Measurements from ENCODE around the gene MACROD1. TPM values are rescaled to one million over a fixed set of nuclear protein-coding genes. Genes with fewer than 3 reads are reported as not detected.

Gene MACROD1
- total RNA-seq, 2 donors from 2014 or later = 24.7 to 65.4 TPM

DNA sequence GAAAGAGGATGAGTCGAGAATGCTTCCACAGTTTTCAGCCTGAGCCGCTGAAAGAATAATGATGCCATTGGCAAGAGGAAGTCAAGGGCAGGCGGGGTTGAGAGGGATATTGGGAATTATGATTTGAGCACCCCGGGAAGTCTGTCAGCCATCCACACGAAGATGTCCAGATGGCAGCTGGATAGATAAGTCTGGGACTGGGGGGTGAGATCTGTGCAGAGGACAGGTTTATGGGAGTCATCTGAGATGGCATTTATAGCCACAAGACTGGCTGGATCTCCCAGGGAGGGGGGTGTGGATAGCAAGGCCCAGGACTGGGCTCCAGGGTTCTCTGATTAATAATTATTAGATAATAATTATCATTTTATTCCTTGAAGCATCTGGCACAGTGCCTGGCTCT lies 15.0 kb upstream of the MACROD1 start:
- Histone ChIP-seq H3K9me3 (no peaks in the 10 kb centered on the region), H3K4me1 (peaks cover 51% of the 10 kb centered on the region), H3K27ac (peak overlapping the region; percentile 72 to 96 (median 92)), H3K4me3 (no peak overlapping the region), H3K36me3 (replicated peaks in 1 of 2; ENCODE audit: insufficient read depth in 1 of 2, low read depth in 2 of 2) (no peaks in the 10 kb centered on the region), H3K27me3 (no peaks in the 10 kb centered on the region)
- DNase-seq (no peak), ATAC-seq (no peak)
- 61% methylated on average over 5 of the region's 5 CpGs for WGBS, 2 donors
- intact Hi-C loops (cut with DNase I) = no loop called here
- TF ChIP-seq, protein P1, sequence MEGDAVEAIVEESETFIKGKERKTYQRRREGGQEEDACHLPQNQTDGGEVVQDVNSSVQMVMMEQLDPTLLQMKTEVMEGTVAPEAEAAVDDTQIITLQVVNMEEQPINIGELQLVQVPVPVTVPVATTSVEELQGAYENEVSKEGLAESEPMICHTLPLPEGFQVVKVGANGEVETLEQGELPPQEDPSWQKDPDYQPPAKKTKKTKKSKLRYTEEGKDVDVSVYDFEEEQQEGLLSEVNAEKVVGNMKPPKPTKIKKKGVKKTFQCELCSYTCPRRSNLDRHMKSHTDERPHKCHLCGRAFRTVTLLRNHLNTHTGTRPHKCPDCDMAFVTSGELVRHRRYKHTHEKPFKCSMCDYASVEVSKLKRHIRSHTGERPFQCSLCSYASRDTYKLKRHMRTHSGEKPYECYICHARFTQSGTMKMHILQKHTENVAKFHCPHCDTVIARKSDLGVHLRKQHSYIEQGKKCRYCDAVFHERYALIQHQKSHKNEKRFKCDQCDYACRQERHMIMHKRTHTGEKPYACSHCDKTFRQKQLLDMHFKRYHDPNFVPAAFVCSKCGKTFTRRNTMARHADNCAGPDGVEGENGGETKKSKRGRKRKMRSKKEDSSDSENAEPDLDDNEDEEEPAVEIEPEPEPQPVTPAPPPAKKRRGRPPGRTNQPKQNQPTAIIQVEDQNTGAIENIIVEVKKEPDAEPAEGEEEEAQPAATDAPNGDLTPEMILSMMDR (IDR thresholded peaks at IDR 0.05) = no peak
- TF ChIP-seq POLR2A (IDR thresholded peaks at IDR 0.05) = no peak

GRCh38 chr11:64178951-64179639 lies 13.2 kb upstream of the MACROD1 start:
- no peak for TF ChIP-seq POLR2A (IDR thresholded peaks at IDR 0.05)
- TF ChIP-seq, protein P1 (IDR thresholded peaks at IDR 0.05) = no peak
- Histone ChIP-seq H3K27me3 (no peaks in the 10 kb centered on the region), H3K36me3 (replicated peaks in 1 of 2; ENCODE audit: insufficient read depth in 1 of 2, low read depth in 2 of 2) (no peaks in the 10 kb centered on the region), H3K9me3 (no peaks in the 10 kb centered on the region), H3K27ac (no peak overlapping the region), H3K4me1 (peaks cover 38% of the 10 kb centered on the region), H3K4me3 (no peak overlapping the region)
- intact Hi-C loops (cut with DNase I) = no loop called here
- no peak for ATAC-seq
- WGBS, 2 donors = 91 to 93% methylated on average over 10 to 12 of the region's 12 CpGs
- no peak for DNase-seq

DNA sequence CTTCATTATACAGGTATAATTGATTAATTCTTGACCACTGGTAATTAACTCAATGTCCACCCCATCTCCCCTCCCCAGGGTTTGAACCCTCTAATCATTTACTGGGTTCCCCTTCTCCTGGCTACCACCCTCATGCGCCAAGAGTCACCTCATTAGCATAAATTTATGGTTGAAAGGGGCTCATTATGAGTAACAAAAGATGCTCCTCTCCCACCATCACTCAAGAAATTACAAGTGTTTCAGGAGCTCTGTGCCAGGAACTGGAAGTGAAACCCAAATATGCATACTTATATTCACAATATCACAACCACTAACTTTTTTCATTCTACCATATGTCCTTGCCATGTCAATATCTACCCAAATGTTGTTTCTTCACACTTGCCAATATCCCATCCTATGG lies 12.3 kb upstream of the MACROD1 start:
- no peak for TF ChIP-seq POLR2A (IDR thresholded peaks at IDR 0.05)
- TF ChIP-seq, protein P1 (IDR thresholded peaks at IDR 0.05) = no peak
- intact Hi-C loops (cut with DNase I) = no loop called here

DNA sequence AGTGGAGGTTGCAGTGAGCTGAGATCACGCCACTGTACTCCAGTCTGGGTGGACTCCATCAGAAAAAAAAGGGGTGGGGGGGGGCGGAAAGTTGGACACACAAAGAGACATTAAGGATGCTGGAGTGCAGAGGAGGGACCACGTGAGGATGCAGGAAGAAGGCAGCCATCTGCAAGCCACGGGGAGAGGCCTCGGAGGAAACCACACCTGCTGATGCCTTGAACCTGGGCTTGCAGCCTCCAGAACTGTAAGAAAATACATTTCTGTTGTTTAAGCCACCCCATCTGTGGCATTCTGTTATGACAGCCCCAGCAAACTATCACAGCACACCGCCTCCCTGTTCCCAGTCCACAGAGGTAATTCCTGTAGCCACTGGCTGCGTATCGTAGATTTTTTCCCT lies 10.8 kb upstream of the MACROD1 start:
- Histone ChIP-seq H3K27ac (no peak overlapping the region), H3K4me1 (peaks cover 15% of the 10 kb centered on the region), H3K4me3 (no peak overlapping the region), H3K36me3 (replicated peaks in 1 of 2; ENCODE audit: insufficient read depth in 1 of 2, low read depth in 2 of 2) (no peaks in the 10 kb centered on the region), H3K27me3 (no peaks in the 10 kb centered on the region), H3K9me3 (no peaks in the 10 kb centered on the region)
- no peak for TF ChIP-seq POLR2A (IDR thresholded peaks at IDR 0.05)
- TF ChIP-seq, protein P1 (IDR thresholded peaks at IDR 0.05) = no peak
- WGBS, 2 donors = 88 to 94% methylated on average over 8 of the region's 8 CpGs
- intact Hi-C loops (cut with DNase I) = no loop called here
- no peak for DNase-seq
- no peak for ATAC-seq

More for the DNA sequence above, 12.3 kb upstream of the MACROD1 start:
- no peak for DNase-seq
- Histone ChIP-seq H3K27ac (no peak overlapping the region), H3K9me3 (no peaks in the 10 kb centered on the region), H3K27me3 (no peaks in the 10 kb centered on the region), H3K4me1 (peaks cover 29% of the 10 kb centered on the region), H3K4me3 (no peak overlapping the region), H3K36me3 (replicated peaks in 1 of 2; ENCODE audit: insufficient read depth in 1 of 2, low read depth in 2 of 2) (no peaks in the 10 kb centered on the region)
- no peak for ATAC-seq
- WGBS, 2 donors = 90 to 92% methylated on average over 1 of the region's 1 CpG
